ENCODE data around the gene RBP4. TPM values are rescaled to one million over a fixed set of nuclear protein-coding genes. Genes with fewer than 3 reads are reported as not detected.

Gene RBP4
- total and polyA plus RNA-seq, 12 donors: 0.66 to 224 (median 10.2) TPM; not detected in 1

DNA sequence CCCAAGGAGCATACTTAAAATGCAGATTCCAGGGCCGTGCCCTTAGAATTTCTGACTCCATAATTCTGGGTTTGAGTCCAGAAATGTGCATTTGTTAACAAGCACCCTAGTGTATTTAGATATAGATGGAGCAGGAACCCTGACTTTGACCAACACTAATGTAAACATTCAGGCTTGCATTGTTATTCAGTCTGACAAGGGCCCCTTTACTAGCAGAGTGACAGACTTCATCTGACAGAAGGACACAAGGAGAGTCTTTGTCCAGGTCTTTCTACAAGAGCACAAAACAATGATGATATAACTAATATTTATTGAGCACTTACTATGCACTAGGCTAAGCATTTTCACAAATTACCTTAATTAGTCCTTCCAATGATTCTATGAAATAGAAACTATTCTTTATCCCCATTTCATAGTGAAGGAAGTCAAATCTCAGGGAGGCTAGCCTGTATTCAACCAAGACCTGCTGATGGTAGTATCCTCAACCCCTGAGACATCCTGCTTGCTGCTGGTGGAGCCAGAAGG, 3.9 kb downstream of the RBP4 start:
- WGBS, 4 donors: 89 to 100% (median 98%) methylated on average over 1 of the region's 1 CpG
- Histone ChIP-seq H3K4me1 (replicated peaks in 1 of 2) (peaks cover 5% of the 10 kb centered on the region in 2 donors), H3K27ac (no peak overlapping the region), H3K27me3 (peaks cover 12% of the 10 kb centered on the region), H3K36me3 (replicated peaks in 1 of 2) (no peaks in the 10 kb centered on the region), H3K4me3 (no peak overlapping the region), H3K9me3 (replicated peaks in 1 of 3) (no peaks in the 10 kb centered on the region)
- TF ChIP-seq, protein P1, sequence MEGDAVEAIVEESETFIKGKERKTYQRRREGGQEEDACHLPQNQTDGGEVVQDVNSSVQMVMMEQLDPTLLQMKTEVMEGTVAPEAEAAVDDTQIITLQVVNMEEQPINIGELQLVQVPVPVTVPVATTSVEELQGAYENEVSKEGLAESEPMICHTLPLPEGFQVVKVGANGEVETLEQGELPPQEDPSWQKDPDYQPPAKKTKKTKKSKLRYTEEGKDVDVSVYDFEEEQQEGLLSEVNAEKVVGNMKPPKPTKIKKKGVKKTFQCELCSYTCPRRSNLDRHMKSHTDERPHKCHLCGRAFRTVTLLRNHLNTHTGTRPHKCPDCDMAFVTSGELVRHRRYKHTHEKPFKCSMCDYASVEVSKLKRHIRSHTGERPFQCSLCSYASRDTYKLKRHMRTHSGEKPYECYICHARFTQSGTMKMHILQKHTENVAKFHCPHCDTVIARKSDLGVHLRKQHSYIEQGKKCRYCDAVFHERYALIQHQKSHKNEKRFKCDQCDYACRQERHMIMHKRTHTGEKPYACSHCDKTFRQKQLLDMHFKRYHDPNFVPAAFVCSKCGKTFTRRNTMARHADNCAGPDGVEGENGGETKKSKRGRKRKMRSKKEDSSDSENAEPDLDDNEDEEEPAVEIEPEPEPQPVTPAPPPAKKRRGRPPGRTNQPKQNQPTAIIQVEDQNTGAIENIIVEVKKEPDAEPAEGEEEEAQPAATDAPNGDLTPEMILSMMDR (IDR thresholded peaks at IDR 0.05): no peak
- no peak for TF ChIP-seq POLR2A (IDR thresholded peaks at IDR 0.05)
- no peak for DNase-seq
- intact Hi-C loops (cut with DNase I): no loop called here

DNA sequence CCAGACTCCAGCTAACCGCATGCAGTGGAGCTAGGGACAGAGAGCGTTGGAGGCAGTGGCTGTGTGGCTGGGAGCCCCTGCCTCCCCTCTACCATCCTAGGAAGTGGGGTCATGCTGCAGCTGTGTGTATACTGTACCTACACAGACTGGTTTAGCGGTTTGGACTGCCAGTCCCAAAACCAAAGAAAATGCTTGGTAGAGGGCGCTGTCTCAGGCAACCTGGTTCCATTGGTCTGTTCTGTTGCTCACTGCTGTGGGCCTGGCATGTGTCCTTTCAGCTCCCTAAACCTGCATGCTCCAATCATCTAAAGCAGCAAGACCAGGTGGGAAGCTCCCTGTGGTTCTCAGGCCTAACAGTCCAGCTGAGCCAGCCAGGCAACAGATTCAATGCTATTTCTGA, 4.5 kb downstream of the RBP4 start:
- H3K36me3 ChIP-seq (replicated peaks in 1 of 2): no peaks in the 10 kb centered on the region
- no peak for DNase-seq
- H3K4me3 ChIP-seq: no peak overlapping the region
- peaks cover 4 to 5% of the 10 kb centered on the region in 2 donors for H3K4me1 ChIP-seq (replicated peaks in 1 of 2)
- WGBS, 4 donors: 80 to 94% (median 89%) methylated on average over 1 to 4 of the region's 4 CpGs
- H3K9me3 ChIP-seq (replicated peaks in 1 of 3): no peaks in the 10 kb centered on the region
- TF ChIP-seq, protein P1 (IDR thresholded peaks at IDR 0.05): no peak
- no peak for TF ChIP-seq POLR2A (IDR thresholded peaks at IDR 0.05)
- H3K27ac ChIP-seq: no peak overlapping the region
- intact Hi-C loops (cut with DNase I): no loop called here
- H3K27me3 ChIP-seq: peaks cover 7% of the 10 kb centered on the region

DNA sequence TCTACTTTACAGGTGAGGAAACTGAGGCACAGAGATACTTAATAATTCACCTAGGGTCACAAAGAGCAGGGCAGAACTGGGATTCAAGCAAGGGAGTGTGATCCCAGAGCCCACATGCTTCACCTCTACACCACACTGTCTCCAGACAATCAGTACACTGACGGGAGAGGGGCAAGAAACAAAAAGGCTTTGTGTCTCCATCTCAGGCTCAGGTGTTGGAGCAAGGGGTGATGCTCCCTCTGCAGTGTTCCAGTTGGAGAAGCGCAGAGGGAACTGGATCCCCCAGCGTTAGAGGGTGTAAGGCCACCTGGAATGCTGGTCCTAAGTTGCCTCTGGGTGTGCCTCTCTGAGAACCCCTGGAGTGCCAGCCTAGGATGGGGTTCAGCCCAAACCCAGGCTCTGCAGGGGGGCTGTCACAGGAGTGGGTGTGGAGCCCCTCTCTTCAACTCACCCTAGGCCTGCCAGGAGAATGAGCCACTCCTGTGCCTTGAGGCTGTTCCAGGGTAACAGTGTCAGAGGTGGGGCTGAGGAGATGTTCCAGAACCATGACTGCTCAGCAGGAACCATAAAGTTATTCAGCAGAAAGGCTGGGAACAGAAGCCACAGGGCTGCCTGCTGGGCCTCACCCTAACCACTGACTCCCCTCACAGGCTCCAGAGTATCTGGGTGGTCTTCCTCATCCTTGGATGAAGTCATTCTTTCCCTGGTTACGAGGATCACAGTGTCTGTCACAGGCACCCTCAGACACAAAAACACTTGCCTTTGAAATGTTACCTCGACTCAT, 5.5 kb downstream of the RBP4 start:
- TF ChIP-seq POLR2A (IDR thresholded peaks at IDR 0.05): no peak
- TF ChIP-seq, protein P1 (IDR thresholded peaks at IDR 0.05): no peak
- H3K4me1 ChIP-seq (replicated peaks in 1 of 2): no peaks in the 10 kb centered on the region
- DNase-seq: no peak
- intact Hi-C loops (cut with DNase I): no loop called here
- 77 to 92% (median 84%) methylated on average over 4 to 5 of the region's 5 CpGs for WGBS, 4 donors
- no peaks in the 10 kb centered on the region for H3K27me3 ChIP-seq
- no peaks in the 10 kb centered on the region for H3K36me3 ChIP-seq (replicated peaks in 1 of 2)
- no peak overlapping the region for H3K4me3 ChIP-seq
- no peaks in the 10 kb centered on the region for H3K9me3 ChIP-seq (replicated peaks in 1 of 3)
- H3K27ac ChIP-seq: no peak overlapping the region

DNA sequence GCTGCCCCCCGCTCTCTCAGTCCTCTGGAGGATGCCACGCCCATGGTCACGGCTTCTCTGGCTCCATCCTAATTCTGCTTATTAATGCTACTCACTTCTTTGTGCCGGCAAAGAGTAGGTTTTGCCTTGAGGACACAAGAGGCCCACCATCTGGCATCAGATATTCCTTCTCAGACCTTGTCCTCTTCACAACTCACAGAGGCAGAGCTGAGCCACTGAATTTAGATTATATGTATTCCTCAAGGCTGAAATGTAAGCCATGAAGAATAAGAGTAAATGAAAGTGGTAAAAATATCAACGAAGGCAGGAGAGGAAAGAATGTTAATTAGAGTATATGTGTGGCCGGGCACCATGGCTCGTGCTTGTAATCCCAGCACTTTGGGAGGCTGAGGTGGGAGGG, 6.5 kb downstream of the RBP4 start:
- no peaks in the 10 kb centered on the region for H3K27me3 ChIP-seq
- H3K36me3 ChIP-seq (replicated peaks in 1 of 2): no peaks in the 10 kb centered on the region
- H3K9me3 ChIP-seq (replicated peaks in 1 of 3): no peaks in the 10 kb centered on the region
- WGBS, 4 donors: 87 to 91% (median 91%) methylated on average over 7 of the region's 7 CpGs
- intact Hi-C loops (cut with DNase I): no loop called here
- H3K4me3 ChIP-seq: no peak overlapping the region
- TF ChIP-seq, protein P1 (IDR thresholded peaks at IDR 0.05): no peak
- TF ChIP-seq POLR2A (IDR thresholded peaks at IDR 0.05): no peak
- no peak for DNase-seq
- H3K4me1 ChIP-seq (replicated peaks in 1 of 2): no peaks in the 10 kb centered on the region
- no peak overlapping the region for H3K27ac ChIP-seq

All from adrenal gland (tissue), 12 donors.